Measurements from ENCODE around the gene CREBRF.

The CREBRF gene

DNA sequence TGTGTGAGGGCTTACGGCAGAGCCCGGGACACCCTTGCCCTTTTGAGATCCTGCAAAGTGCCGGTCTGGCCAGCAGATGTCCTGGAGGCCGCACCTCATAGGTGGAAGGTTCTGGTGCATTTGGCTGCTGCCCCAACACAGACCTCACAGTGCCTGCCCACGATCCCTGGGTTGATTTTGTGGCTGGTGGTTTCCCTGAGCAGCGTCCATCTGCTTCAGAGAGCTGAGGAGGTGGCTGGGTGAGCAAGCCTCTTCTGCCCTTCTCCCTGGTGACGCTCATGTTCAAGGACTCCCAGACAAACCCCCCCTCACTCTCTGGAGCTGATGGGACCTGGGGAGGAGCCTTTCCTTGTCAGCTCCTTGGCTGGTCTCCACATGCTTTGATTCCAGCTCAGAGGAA lies 107.1 kb downstream of the CREBRF start:
- DNase-seq = no peak

DNA sequence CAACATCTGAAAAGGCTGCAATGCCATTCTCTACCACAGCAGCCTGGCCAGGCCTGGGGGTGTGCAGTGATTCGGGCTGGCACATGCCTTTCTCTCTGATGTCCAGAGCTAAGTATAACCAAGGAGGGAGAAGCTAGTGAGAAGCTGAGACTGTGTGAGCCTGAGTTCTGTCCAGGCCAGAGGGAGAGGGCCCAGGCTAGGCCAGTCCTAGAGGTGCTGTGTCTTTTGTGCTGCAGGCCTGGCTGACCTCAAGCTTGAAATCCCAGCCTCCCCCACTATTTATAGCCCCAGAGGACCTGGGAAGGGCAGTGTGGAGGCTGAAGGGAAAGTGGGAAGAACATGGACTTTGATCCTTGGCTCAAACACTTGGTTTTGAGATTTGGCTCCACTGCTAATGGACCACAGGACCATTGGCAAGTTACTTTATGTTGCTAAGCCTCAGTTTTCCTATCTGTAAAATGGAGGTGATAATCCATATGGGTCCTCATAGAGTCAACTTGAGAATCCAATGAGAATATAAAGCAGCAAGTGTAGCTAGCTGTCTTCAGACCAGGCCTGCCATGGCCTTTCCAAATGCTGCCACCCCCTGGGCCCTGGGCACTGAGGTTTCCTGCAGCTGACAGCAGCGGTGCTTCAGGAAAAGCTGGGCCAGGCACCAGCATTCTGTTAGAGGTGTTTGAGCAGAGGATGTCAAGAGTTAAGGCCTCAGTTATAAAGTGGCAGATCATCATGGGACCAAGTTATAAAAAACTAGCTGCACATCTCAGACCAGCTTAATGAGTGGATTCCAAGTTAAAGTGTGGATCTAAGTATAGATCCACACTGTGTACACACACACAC lies 109.2 kb downstream of the CREBRF start:
- DNase-seq = no peak

- DNase-seq = no peak
Observed at GRCh38 chr5:173172166-173172565, 116.0 kb downstream of the CREBRF start.

DNA sequence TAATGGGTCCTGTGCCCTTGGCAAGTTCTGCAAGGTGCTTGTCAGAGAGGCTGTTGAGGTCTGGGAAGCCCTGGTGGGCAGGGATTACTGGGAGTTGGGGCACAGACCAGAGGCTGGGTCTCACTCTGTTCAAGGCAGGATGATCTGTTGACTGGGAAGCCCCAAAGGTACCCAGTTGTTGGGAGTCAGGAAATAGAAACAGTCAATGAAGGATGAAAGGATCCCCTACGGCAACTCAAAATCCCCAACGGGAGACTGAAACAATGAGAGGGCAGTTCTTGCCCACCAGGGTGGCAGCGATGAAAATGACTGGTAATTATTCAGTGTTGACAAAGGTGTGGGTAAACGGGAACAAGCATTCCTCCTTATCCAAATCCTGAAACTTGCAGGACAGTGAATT lies 119.4 kb downstream of the CREBRF start:
- DNase-seq = no peak

GRCh38 chr5:173178369-173178910 lies 122.3 kb downstream of the CREBRF start:
- DNase-seq = no peak

DNA sequence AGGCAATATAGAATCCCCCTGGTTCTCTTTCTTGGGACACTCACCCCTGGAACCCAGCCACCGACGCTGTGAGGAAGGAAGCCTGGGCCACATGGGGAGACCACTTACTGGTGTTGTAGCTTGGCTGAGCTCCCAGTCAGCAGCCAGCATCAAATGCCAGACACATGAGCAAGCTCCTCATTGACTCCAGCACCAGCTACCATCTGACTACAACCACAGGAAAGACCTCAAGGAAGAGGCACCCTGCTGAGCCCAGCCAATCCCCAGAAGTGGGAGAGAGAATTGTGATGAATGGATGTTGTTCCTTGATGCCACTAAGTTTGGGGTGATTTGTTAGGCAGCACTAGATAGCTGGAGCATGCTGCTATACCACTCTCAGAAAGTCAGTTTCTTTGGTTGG lies 124.2 kb downstream of the CREBRF start:
- DNase-seq = no peak

- DNase-seq = no peak
Observed at GRCh38 chr5:173187054-173187743, 131.0 kb downstream of the CREBRF start.

DNA sequence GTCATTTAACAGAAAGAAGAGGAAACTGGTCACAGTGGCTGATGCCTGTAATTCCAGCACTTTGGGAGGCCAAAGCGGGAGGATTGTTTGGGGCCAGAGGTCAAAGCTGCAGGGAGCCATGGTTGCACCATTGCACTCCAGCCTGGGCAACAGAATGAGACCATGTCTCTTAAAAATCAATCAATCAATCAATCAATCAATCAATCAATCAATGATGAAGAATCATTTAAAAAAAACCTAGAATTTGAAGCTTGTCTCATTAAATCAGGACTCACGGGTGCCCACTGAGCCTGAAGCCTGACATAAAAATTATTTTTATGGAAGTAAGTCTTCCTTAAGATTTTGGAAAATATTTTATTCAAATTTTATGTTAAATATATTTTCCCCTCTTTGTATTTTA lies 132.1 kb downstream of the CREBRF start:
- DNase-seq = no peak
